Transverse colon (tissue), 4 donors: ENCODE results near the gene MACROD1. TPM values are rescaled to one million over a fixed set of nuclear protein-coding genes. Genes with fewer than 3 reads are reported as not detected.

Experiments
- DNase-seq: peaks from one replicate; pipeline ENCODE4 v3.0.0-alpha.2; 2019
- H3K27ac ChIP-seq, 4 donors: fragments of 200-600 bp; sonication (generic); 2 replicates each; pipeline ENCODE4 v1.5.1; 2016 to 2018; ENCODE audit warnings: inconsistent platforms in 4 of 4
- H3K27me3 ChIP-seq: fragments of 200-600 bp; sonication (generic); 2 replicates; pipeline ENCODE4 v1.5.1; 2017; ENCODE audit warnings: inconsistent platforms
- H3K36me3 ChIP-seq, 4 donors: fragments of 200-600 bp; sonication (generic); 2 replicates each; pipeline ENCODE4 v1.5.1; 2017 to 2019; ENCODE audit warnings: inconsistent platforms in 4 of 4
- H3K4me1 ChIP-seq, 4 donors: fragments of 200-600 bp; sonication (generic); 2 replicates each; pipeline ENCODE4 v1.5.1; 2017 to 2020; ENCODE audit warnings: inconsistent platforms in 4 of 4
- H3K4me3 ChIP-seq, 4 donors: fragments of 200-600 bp; sonication (generic); 1 replicate in 1 of 4; 2 replicates in 3 of 4; pipeline versions ENCODE4 v1.5.1 to v1.6.1; 2017 to 2019; ENCODE audit warnings: inconsistent platforms in 4 of 4
- H3K9me3 ChIP-seq, 2 donors: fragments of 200-600 bp; sonication (generic); 2 replicates each; pipeline ENCODE4 v1.5.1; 2017 to 2019; ENCODE audit warnings: inconsistent platforms in 2 of 2
- CTCF ChIP-seq, 5 experiments: fragments of 200-600 bp in 3 of 5; fragments of 450-650 bp in 2 of 5; sonication (generic) in 3 of 5; IDR thresholded peaks; 1 replicate in 2 of 5; 2 replicates in 3 of 5; pipeline ENCODE4 v1.5.1; 2016 to 2017; ENCODE audit warnings: antibody characterized with exemption in 5 of 5, inconsistent platforms in 3 of 5, mild to moderate bottlenecking in 2 of 5, moderate library complexity in 1 of 5
- EP300 ChIP-seq: sonication (generic); formaldehyde crosslinking; IDR thresholded peaks from one replicate; pipeline ENCODE4 v1.6.1; 2017; ENCODE audit warnings: antibody characterized with exemption, low read depth
- POLR2A ChIP-seq: fragments of 450-650 bp; IDR thresholded peaks from one replicate; pipeline ENCODE4 v1.6.1; 2016; ENCODE audit warnings: antibody characterized with exemption, mild to moderate bottlenecking, moderate library complexity
- POLR2AphosphoS5 ChIP-seq, 3 donors: sonication (generic); formaldehyde crosslinking; IDR thresholded peaks; one replicate each; pipeline ENCODE4 v1.6.1; 2016; ENCODE audit warnings: antibody characterized with exemption in 3 of 3
- WGBS, 2 donors: methylation state at CpG; one replicate each; pipeline ENCODE4 v1.1.5; 2018; ENCODE audit warnings: low coverage in 1 of 2; 5-methylcytosine and 5-hydroxymethylcytosine counted together
- in situ Hi-C, 4 donors: fragments of 200-750 bp; cut with MboI; loops; one replicate each; pipeline versions ENCODE4 v1.15.0 to v1.15.1; 2017; ENCODE audit warnings: low sequenced_read_pairs in 3 of 4, low pct_ligation_motif_present in 1 of 4, low pct_unique_long_range_greater_than_20kb in 1 of 4
- intact Hi-C: fragments of 100-400 bp; cut with DNase I; formaldehyde crosslinking; loops from one replicate; pipeline ENCODE4 v1.15.1; 2023; ENCODE audit warnings: low total_unique reads
- total RNA-seq, 4 donors: library from RNA; depleted of rRNA; stranded (reverse); fragments of >200 nt; gene quantifications; one replicate each; pipeline ENCODE4 v1.1.0, GENCODE V29; 2016

MACROD1 gene
- total RNA-seq, 4 donors from 2014 or later = 42.9 to 50.7 (median 50.1) TPM

- Histone ChIP-seq H3K4me3 (no peak overlapping the region), H3K36me3 (no peaks in the 10 kb centered on the region), H3K4me1 (peaks cover 0 to 12% (median 6%) of the 10 kb centered on the region in 4 donors), H3K27ac (no peak overlapping the region), H3K9me3 (no peaks in the 10 kb centered on the region), H3K27me3 (no peaks in the 10 kb centered on the region)
- no peak for DNase-seq
- 71% methylated on average over 8 of the region's 8 CpGs; no CpG with 5 or more reads in 1 of the 2 donors for WGBS, 2 donors
- in situ Hi-C loops (no loop called here), intact Hi-C loops (no loop called here)
- no peak for TF ChIP-seq EP300
- TF ChIP-seq POLR2AphosphoS5 (IDR thresholded peaks at IDR 0.05) = no peak
- TF ChIP-seq CTCF (IDR thresholded peaks at IDR 0.05) = no peak
- TF ChIP-seq POLR2A = no peak
Measured at GRCh38 chr11:64100360-64100759, 65.6 kb downstream of the MACROD1 start.

GRCh38 chr11:64099436-64099835 lies 66.5 kb downstream of the MACROD1 start:
- peaks cover 0 to 22% (median 10%) of the 10 kb centered on the region in 4 donors for H3K4me1 ChIP-seq
- TF ChIP-seq EP300 = no peak
- TF ChIP-seq CTCF (IDR thresholded peaks at IDR 0.05) = no peak
- intact Hi-C loops = loop anchor here (5.0 kb wide), 1 partner anchor 48 kb away; no protein-coding TSS in a partner anchor
- H3K4me3 ChIP-seq = no peak overlapping the region
- no peaks in the 10 kb centered on the region for H3K36me3 ChIP-seq
- WGBS, 2 donors = 71 to 100% methylated on average over 4 of the region's 4 CpGs
- in situ Hi-C loops = no loop called here
- no peaks in the 10 kb centered on the region for H3K9me3 ChIP-seq
- H3K27ac ChIP-seq = no peak overlapping the region
- no peaks in the 10 kb centered on the region for H3K27me3 ChIP-seq
- DNase-seq = no peak

- no peaks in the 10 kb centered on the region for H3K27me3 ChIP-seq
- in situ Hi-C loops (no loop called here), intact Hi-C loops (loop anchor here (5.0 kb wide), 1 partner anchor 49 kb away; no protein-coding TSS in a partner anchor)
- 83 to 90% methylated on average over 2 to 6 of the region's 6 CpGs for WGBS, 2 donors
- H3K4me3 ChIP-seq = no peak overlapping the region
- no peak for DNase-seq
- no peaks in the 10 kb centered on the region for H3K36me3 ChIP-seq
- H3K4me1 ChIP-seq = peaks cover 0 to 32% (median 11%) of the 10 kb centered on the region in 4 donors
- TF ChIP-seq POLR2AphosphoS5 (IDR thresholded peaks at IDR 0.05) = no peak
- TF ChIP-seq POLR2A = no peak
- no peak for TF ChIP-seq EP300
- no peak for TF ChIP-seq CTCF (IDR thresholded peaks at IDR 0.05)
- peak overlapping the region in 2 of 4 donors; percentile 70 to 74 for H3K27ac ChIP-seq
- no peaks in the 10 kb centered on the region for H3K9me3 ChIP-seq
Measured at GRCh38 chr11:64098318-64098831, 67.5 kb downstream of the MACROD1 start.

GRCh38 chr11:64097468-64098317 lies 68.2 kb downstream of the MACROD1 start:
- 84% methylated on average over 24 of the region's 25 CpGs; no CpG with 5 or more reads in 1 of the 2 donors for WGBS, 2 donors
- H3K9me3 ChIP-seq = no peaks in the 10 kb centered on the region
- H3K36me3 ChIP-seq = no peaks in the 10 kb centered on the region
- DNase-seq = no peak
- H3K27ac ChIP-seq = peak overlapping the region; percentile 39 to 74 (median 56)
- intact Hi-C loops = loop anchor here (5.0 kb wide), 1 partner anchor 50 kb away; no protein-coding TSS in a partner anchor
- in situ Hi-C loops = no loop called here
- TF ChIP-seq POLR2A = no peak
- no peak for TF ChIP-seq CTCF (IDR thresholded peaks at IDR 0.05)
- peak in 1 of 3 donors; percentile 46 for TF ChIP-seq POLR2AphosphoS5 (IDR thresholded peaks at IDR 0.05)
- no peak for TF ChIP-seq EP300
- H3K4me3 ChIP-seq = no peak overlapping the region
- peaks cover 0 to 33% (median 11%) of the 10 kb centered on the region in 4 donors for H3K4me1 ChIP-seq
- no peaks in the 10 kb centered on the region for H3K27me3 ChIP-seq
